Peyer's patch (tissue), 4 donors: ENCODE measurements around the gene SPACDR. TPM values are rescaled to one million over a fixed set of nuclear protein-coding genes. Genes with fewer than 3 reads are reported as not detected.

Experiments used
- DNase-seq, 3 donors: peaks; one replicate each; pipeline ENCODE4 v3.0.0-alpha.2; 2017 to 2019
- H3K27ac ChIP-seq, 4 donors: fragments of 200-600 bp; sonication (generic); one replicate each; pipeline ENCODE4 v1.5.1; 2016 to 2019
- H3K27me3 ChIP-seq, 2 donors: fragments of 200-600 bp; sonication (generic); one replicate each; pipeline ENCODE4 v1.5.1; 2019
- H3K36me3 ChIP-seq, 3 donors: fragments of 200-600 bp; sonication (generic); one replicate each; pipeline ENCODE4 v1.5.1; 2016 to 2019
- H3K4me1 ChIP-seq, 4 donors: fragments of 200-600 bp; sonication (generic); one replicate each; pipeline ENCODE4 v1.5.1; 2016 to 2019
- H3K4me3 ChIP-seq, 4 donors: fragments of 200-600 bp; sonication (generic); 1 replicate in 3 of 4; 2 replicates in 1 of 4; pipeline ENCODE4 v1.5.1; 2016 to 2019; ENCODE audit warnings: mild to moderate bottlenecking in 1 of 4
- H3K9me3 ChIP-seq, 4 donors: fragments of 200-600 bp; sonication (generic); one replicate each; pipeline ENCODE4 v1.5.1; 2016 to 2019; ENCODE audit warnings: mild to moderate bottlenecking in 1 of 4
- CTCF ChIP-seq, 6 experiments: fragments of 450-650 bp in 4 of 6; fragments of 200-600 bp in 2 of 6; sonication (generic) in 1 of 6; IDR thresholded peaks; one replicate each; pipeline ENCODE4 v1.5.1; 2017 to 2019; ENCODE audit warnings: antibody characterized with exemption in 6 of 6, mild to moderate bottlenecking in 3 of 6, moderate library complexity in 1 of 6
- POLR2A ChIP-seq, 2 donors: fragments of 450-650 bp; IDR thresholded peaks; one replicate each; pipeline ENCODE4 v1.5.1; 2017; ENCODE audit warnings: antibody characterized with exemption in 2 of 2, mild to moderate bottlenecking in 2 of 2, moderate library complexity in 2 of 2
- total RNA-seq, 4 donors: library from RNA; depleted of rRNA; stranded (reverse); fragments of >200 nt; gene quantifications; one replicate each; pipeline ENCODE4 v1.1.0, GENCODE V29; 2016

The SPACDR gene
- total RNA-seq, result not detected

GRCh38 chr7:100464210-100464660, at the start of gene SPACDR:
Gene SPACDR, minus strand, starts transcription at chr7:100464260. Its CDS starts 235 bp downstream, at chr7:100464025.
- Histone ChIP-seq H3K4me1 (peaks cover 0 to 8% (median 0%) of the 10 kb centered on the region in 4 donors), H3K4me3 (no peak within 1 kb of the TSS), H3K27ac (no peak within 1 kb of the TSS), H3K27me3 (no peaks in the 10 kb centered on the region), H3K36me3 (peaks cover 0 to 22% (median 0%) of the 10 kb centered on the region in 3 donors), H3K9me3 (no peaks in the 10 kb centered on the region)
- DNase-seq, result no peak
- TF ChIP-seq CTCF (IDR thresholded peaks at IDR 0.05) (no peak), POLR2A (IDR thresholded peaks at IDR 0.05) (no peak)

- Histone ChIP-seq H3K27me3 (no peaks in the 10 kb centered on the region), H3K4me3 (no peak overlapping the region), H3K27ac (no peak overlapping the region), H3K4me1 (peaks cover 0 to 7% (median 3%) of the 10 kb centered on the region in 4 donors), H3K36me3 (no peaks in the 10 kb centered on the region), H3K9me3 (no peaks in the 10 kb centered on the region)
- TF ChIP-seq POLR2A (IDR thresholded peaks at IDR 0.05) (no peak), CTCF (IDR thresholded peaks at IDR 0.05) (no peak)
- no peak for DNase-seq
Observed at GRCh38 chr7:100513212-100513810, 49.3 kb upstream of the SPACDR start.

GRCh38 chr7:100510437-100511239, 46.6 kb upstream of the SPACDR start:
- no peaks in the 10 kb centered on the region for H3K36me3 ChIP-seq
- no peaks in the 10 kb centered on the region for H3K4me1 ChIP-seq
- DNase-seq, result no peak
- H3K27ac ChIP-seq, result no peak overlapping the region
- TF ChIP-seq CTCF (IDR thresholded peaks at IDR 0.05) (no peak), POLR2A (IDR thresholded peaks at IDR 0.05) (no peak)
- H3K27me3 ChIP-seq, result no peaks in the 10 kb centered on the region
- H3K4me3 ChIP-seq, result no peak overlapping the region
- H3K9me3 ChIP-seq, result no peaks in the 10 kb centered on the region

GRCh38 chr7:100509231-100509630, 45.2 kb upstream of the SPACDR start:
- no peak for TF ChIP-seq POLR2A (IDR thresholded peaks at IDR 0.05)
- no peak for TF ChIP-seq CTCF (IDR thresholded peaks at IDR 0.05)
- H3K27me3 ChIP-seq, result no peaks in the 10 kb centered on the region

GRCh38 chr7:100506356-100506923, 42.4 kb upstream of the SPACDR start:
- H3K4me1 ChIP-seq, result no peaks in the 10 kb centered on the region
- H3K4me3 ChIP-seq, result no peak overlapping the region
- no peak for DNase-seq
- no peaks in the 10 kb centered on the region for H3K27me3 ChIP-seq
- H3K36me3 ChIP-seq, result no peaks in the 10 kb centered on the region
- no peak for TF ChIP-seq POLR2A (IDR thresholded peaks at IDR 0.05)
- no peak for TF ChIP-seq CTCF (IDR thresholded peaks at IDR 0.05)
- H3K9me3 ChIP-seq, result no peaks in the 10 kb centered on the region
- H3K27ac ChIP-seq, result no peak overlapping the region

More at GRCh38 chr7:100509231-100509630, 45.2 kb upstream of the SPACDR start:
- no peaks in the 10 kb centered on the region for H3K9me3 ChIP-seq
- H3K27ac ChIP-seq, result no peak overlapping the region
- no peaks in the 10 kb centered on the region for H3K4me1 ChIP-seq
- no peak for DNase-seq
- no peak overlapping the region for H3K4me3 ChIP-seq
- H3K36me3 ChIP-seq, result no peaks in the 10 kb centered on the region
